ENCODE data around the gene NUDT4.
"Not testable (repeated sequence)": the region's sequence is repeated elsewhere in the genome, so short reads cannot be mapped to it uniquely, and the experiment has no call there.

NUDT4 gene

DNA sequence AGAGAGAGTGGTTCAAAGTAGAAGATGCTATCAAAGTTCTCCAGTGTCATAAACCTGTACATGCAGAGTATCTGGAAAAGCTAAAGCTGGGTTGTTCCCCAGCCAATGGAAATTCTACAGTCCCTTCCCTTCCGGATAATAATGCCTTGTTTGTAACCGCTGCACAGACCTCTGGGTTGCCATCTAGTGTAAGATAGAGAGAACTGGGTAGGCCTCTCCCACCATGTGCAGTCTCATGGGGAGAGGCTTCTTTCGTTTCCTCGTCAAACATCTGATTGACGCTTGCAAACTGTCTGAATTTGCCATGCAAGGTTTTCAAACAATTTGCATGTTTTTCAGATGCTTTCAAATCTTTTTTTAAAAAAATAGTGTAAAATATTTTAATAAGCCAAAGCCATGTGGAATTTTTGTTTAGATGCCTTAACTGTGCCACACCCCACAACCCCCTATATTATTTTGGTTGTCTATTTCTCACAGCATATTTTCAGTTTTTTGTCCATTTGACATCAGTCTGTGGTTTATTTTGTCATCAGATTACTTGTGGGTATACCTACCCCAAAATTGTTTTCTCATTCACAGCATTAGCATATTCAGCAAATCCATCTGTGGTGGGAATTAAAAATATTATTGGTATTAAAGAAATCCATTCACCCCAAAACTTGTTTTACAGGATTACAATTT lies 21.6 kb downstream of the NUDT4 start:
- DNase-seq (ENCODE audit: low read depth, low spot score): not testable (repeated sequence)

GRCh38 chr12:93402333-93403311 lies 24.9 kb downstream of the NUDT4 start:
- no peak for DNase-seq (ENCODE audit: low read depth, low spot score)

- no peak for DNase-seq (ENCODE audit: low read depth, low spot score)
Observed at GRCh38 chr12:93403988-93404803, 26.5 kb downstream of the NUDT4 start.

DNA sequence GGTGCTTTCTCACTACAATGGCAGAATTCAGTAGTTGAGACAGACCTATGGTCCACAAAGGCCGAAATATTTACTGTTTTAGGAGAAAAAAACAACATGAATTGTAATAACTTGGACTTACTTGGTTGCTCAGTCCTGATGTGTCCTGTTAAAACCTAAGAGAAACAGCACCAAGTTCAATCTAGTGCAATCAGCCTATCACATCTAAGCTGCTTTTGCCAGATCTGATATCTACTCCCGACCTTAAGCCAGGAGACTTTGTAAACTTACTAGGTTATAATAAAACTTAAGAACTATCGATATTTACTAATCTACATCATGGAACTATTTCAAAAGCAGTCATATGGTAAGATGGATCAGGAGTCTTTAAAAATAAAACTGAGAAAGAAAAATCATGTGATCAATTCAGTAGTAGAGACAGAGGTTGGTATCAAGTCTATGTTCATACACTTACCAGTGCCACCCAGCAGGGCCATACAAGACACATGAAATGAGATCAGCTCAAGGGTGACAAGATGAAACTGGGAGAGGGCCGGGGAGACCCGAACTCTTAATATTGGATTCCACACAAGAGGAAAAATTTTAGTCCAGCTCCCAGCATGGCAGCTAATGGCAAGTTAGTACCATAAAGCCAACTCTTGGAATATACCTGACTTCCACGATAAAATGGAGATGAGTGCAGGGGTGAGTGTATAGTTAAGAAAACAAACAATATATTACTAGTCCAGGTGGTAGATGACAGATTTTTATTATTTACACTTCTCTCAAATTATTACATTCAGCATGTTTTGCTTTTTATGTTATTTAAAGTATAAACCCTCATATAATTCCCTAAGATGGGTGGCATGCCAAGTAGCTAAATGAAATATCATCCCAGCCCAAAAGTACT lies 27.5 kb downstream of the NUDT4 start:
- no peak for DNase-seq (ENCODE audit: low read depth, low spot score)

DNA sequence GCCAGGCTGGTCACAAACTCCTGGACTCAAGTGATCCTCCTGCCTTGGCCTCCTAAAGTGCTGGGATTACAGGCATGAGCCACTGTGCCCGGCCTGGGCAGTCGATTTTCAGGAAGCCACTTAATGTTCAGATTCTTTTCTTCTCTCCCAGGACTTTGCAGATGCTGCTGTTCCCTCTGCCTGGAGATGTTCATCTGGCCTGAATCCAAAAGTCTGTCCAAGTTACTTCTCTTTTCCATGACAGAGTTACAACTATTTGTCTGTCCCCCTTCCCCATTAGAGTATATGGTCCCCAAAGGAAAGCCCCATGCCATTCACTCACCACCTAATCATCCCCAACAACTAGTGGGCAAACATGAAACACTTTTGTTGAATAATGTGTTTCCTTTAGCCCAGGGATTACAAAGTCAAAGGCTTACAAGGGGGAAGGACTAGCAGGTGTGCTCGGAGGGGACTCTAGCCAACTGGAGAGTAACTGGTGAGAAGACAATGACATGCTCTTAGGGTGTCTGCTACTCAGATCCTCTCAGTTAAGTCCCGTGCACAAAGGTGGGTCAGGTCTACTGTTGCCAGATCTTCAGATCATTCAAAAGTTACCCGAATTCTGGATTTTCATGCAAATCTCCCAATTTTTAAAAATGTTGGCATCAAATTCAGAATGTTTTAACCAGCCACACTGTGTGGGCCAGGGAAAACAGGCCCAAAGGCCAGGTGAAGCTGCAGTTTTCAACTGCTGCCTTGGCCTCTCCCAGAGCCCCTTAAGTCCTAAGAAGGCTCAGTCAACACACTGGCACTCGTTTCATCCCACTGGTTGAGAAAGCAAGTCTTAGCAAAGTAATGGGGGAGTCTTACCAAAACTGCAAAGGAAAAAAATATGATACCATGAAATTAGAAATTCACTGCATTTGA lies 29.6 kb downstream of the NUDT4 start:
- no peak for DNase-seq (ENCODE audit: low read depth, low spot score)

- DNase-seq (ENCODE audit: low read depth, low spot score): no peak
Observed at GRCh38 chr12:93407963-93408283, 30.2 kb downstream of the NUDT4 start.

- no peak for DNase-seq (ENCODE audit: low read depth, low spot score)
Observed at GRCh38 chr12:93408813-93409212, 31.1 kb downstream of the NUDT4 start.

- not testable (repeated sequence) for DNase-seq (ENCODE audit: low read depth, low spot score)
Observed at GRCh38 chr12:93409343-93410187, 31.8 kb downstream of the NUDT4 start.

DNA sequence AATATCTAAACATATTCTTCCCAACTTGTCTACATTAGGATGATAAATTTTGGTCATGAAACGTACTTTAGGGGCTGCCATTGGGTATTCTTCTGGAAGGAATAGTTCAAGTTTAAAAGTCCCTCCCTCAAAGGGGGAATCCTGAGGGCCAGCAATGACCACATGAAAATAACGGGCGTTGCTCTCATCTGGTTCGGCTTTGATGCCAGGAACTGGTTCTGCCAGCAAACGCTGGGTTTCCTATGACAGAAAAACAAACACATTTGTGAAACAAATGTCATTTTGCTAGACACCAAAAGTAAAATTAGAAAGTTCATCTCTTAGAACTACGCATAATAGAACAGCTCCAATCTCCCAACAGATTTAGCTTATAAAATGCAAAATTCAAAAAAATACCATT lies 33.3 kb downstream of the NUDT4 start:
- not testable (repeated sequence) for DNase-seq (ENCODE audit: low read depth, low spot score)

DNA sequence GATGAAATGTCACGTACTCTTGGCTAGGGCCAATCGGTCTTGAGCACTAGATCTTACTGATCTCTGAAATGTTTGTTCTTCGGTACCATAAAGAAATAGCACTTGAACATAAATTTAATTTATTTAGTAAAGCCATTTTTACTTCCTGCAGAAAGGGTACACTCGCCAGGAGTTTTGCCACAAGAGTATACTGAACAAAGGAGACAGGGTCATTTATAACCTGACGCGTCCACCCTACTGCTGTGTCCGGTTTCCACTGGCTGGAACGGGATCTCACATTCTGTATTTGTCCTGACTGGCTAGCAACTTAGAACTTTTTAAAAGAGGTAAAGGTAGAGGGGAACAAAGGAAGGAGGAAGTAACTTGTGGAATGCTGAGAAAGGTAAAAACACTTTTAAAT lies 34.7 kb downstream of the NUDT4 start:
- not testable (repeated sequence) for DNase-seq (ENCODE audit: low read depth, low spot score)

DNA sequence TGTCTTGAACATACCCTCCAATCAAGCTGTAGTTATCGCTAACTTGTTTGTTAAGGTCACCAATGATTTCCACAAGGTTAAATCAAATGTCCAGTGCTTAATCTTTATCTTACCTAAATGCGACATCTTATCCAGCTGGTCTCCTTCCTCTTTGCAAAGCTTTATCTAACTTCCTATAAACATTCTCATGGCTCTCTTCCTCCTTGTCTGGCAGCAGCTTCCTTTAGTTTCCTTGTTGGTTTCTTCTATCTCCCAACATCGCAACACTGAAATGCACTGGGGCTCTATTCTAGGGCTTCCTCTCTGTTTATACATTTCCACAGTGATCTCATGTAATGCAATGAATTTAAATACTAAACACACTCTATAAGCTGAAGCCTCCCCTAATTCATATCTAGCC lies 35.3 kb downstream of the NUDT4 start:
- DNase-seq (ENCODE audit: low read depth, low spot score): no peak

DNA sequence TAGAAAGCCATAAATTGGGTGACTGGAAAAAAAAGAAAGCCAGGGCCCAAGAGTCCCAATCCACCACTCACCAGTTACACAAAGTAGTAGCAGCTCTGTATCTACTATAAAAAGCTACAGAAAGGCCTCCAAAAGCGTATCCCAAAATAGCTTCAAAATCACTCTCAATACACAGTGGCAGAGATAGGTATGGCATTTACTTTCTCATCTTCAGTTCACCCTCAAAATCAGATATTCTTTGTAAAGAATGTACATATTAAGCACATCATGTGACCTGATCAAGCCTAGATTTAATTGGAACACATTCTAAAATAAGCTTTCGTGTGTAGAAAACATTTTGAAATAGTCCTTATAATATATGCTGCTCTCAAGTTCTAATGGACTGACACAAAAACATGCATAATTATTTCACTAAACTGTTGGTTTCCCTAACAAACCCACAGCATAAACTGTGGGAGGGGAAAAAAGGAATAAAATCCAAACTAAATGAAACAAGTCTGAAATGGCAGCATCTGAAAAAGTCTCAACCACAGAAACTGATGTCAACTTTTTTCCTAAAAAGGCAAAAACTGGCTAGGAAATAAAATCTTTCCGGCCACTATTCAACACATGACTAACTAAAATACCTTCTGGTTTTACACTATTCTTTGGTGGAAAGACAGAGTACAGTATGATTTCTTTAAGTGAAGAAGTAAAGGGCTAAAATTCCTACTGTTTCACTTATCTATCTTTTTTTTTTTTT lies 38.2 kb downstream of the NUDT4 start:
- DNase-seq (ENCODE audit: low read depth, low spot score): no peak

DNA sequence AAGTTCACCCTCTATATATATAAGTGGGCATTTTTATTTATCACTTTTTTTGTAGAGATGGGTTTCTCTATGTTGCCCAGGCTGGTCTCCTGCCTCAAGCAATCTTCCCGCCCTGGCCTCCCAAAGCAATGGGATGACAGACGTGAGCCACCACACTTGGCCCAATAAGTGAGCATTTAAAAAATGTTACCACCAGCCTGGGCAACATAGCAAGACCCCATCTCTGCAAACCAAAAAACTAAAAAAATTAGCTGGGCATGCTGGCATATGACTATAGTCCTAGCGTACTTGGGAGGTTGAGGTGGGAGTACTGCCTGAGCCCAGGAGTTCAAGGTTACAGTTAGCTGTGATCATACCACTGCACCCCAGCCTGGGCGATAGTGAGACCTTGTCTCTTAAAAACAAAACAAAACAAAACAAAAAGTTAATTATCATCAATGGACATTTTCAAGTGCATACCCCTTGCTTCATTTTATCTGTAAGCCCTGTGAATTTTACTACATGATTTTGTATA lies 40.3 kb downstream of the NUDT4 start:
- DNase-seq (ENCODE audit: low read depth, low spot score): no peak

GRCh38 chr12:93419388-93420034 lies 41.8 kb downstream of the NUDT4 start:
- DNase-seq (ENCODE audit: low read depth, low spot score): no peak

- DNase-seq (ENCODE audit: low read depth, low spot score): no peak
Observed at GRCh38 chr12:93422050-93422449, 44.3 kb downstream of the NUDT4 start.

DNA sequence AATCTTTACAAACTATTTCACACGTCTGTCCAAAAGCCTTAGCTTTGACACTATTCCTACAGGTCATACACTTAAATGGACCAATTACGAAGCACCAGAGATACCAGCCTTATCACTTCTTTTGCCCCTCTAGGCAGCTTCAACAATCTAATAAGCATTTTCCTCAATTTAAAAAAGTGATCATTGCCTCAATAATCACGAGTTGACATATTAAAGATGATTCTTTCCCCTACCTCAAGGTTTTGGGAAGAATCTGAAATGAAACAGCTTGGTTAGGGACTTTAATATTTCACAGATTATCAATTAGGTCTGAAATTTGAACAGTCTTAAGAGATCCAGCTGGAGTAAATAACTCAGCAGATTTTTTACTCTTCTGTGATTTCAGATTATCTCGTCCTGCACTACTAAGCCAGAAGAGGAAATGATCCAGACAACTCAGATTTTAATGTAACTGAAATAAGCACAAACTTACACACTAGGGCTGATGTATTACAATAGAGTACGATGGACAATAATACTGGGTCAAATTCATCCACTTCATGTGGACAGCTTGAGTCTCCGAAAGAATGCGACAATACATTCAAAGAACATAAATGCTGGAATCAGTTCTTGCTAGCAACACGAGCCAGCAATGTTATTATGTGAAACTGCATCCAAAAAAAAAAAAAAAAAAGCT lies 48.1 kb downstream of the NUDT4 start:
- no peak for DNase-seq (ENCODE audit: low read depth, low spot score)

GRCh38 chr12:93426412-93426805 lies 48.7 kb downstream of the NUDT4 start:
- no peak for DNase-seq (ENCODE audit: low read depth, low spot score)

Data from smooth muscle cell of the brain vasculature (primary cell).